ENCODE results near the gene CAPN2.

DNA sequence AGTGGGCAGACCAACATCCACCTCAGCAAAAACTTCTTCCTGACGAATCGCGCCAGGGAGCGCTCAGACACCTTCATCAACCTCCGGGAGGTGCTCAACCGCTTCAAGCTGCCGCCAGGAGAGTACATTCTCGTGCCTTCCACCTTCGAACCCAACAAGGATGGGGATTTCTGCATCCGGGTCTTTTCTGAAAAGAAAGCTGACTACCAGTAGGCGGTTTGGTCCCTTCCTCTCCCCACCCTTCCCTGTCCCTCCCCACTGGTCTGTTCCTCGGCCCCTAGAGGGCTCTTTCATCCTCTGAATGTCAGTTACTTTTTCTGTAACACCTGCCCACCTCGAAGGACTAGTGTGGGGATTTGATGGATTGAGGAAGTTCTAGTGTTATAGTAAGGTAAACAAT, 46.9 kb downstream of the CAPN2 start:
- TF ChIP-seq, protein P1, sequence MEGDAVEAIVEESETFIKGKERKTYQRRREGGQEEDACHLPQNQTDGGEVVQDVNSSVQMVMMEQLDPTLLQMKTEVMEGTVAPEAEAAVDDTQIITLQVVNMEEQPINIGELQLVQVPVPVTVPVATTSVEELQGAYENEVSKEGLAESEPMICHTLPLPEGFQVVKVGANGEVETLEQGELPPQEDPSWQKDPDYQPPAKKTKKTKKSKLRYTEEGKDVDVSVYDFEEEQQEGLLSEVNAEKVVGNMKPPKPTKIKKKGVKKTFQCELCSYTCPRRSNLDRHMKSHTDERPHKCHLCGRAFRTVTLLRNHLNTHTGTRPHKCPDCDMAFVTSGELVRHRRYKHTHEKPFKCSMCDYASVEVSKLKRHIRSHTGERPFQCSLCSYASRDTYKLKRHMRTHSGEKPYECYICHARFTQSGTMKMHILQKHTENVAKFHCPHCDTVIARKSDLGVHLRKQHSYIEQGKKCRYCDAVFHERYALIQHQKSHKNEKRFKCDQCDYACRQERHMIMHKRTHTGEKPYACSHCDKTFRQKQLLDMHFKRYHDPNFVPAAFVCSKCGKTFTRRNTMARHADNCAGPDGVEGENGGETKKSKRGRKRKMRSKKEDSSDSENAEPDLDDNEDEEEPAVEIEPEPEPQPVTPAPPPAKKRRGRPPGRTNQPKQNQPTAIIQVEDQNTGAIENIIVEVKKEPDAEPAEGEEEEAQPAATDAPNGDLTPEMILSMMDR (conservative IDR thresholded peaks at IDR 0.05; ENCODE audit: low read depth, low read length): peak; percentile 42
- TF ChIP-seq EZH2 (IDR thresholded peaks at IDR 0.05; ENCODE audit: low read length, unreplicated experiment): no peak
- TF ChIP-seq EZH2phosphoT487 (IDR thresholded peaks at IDR 0.05; ENCODE audit: borderline replicate concordance, low read length): no peak
